H1 (cell line): ENCODE data around the gene TNS2. TPM values are rescaled to one million over a fixed set of nuclear protein-coding genes. Genes with fewer than 3 reads are reported as not detected.

Experiments
- ASH2L ChIP-seq: fragments of 200-600, 300-600 bp; sonication (generic); IDR thresholded peaks from one replicate; pipeline ENCODE4 v1.7.1; 2017; ENCODE audit warnings: low read length
- ATF2 ChIP-seq: IDR thresholded peaks from 2 replicates; pipeline ENCODE4 v1.6.1; 2012; ENCODE audit warnings: low read length, inconsistent platforms
- ATF3 ChIP-seq: IDR thresholded peaks from 2 replicates; pipeline ENCODE4 v1.6.1; 2011; ENCODE audit warnings: low read depth, mild to moderate bottlenecking, low read length; ENCODE audit not compliant: insufficient read depth
- BCL11A ChIP-seq, 2 experiments: IDR thresholded peaks; one replicate each; pipeline ENCODE4 v1.6.1; 2011; ENCODE audit warnings: low read depth in 2 of 2, low read length in 2 of 2, mild to moderate bottlenecking in 2 of 2
- CBX8 ChIP-seq: fragments of 300-800, 300-1000 bp; sonication (generic); IDR thresholded peaks from 2 replicates; pipeline ENCODE4 v1.7.1; 2016; ENCODE audit warnings: low read depth, low read length, borderline replicate concordance
- FOSL1 ChIP-seq: IDR thresholded peaks from 2 replicates; pipeline ENCODE4 v1.6.1; 2011; ENCODE audit warnings: mild to moderate bottlenecking, low read depth, low read length, moderate library complexity; ENCODE audit not compliant: insufficient read depth
- HDAC6 ChIP-seq: IDR thresholded peaks from one replicate; pipeline ENCODE4 v1.7.1; 2012; ENCODE audit warnings: low read depth, mild to moderate bottlenecking, inconsistent platforms, low read length, moderate library complexity
- PHF8 ChIP-seq: fragments of 200-600 bp; sonication (generic); conservative IDR thresholded peaks from 2 replicates; pipeline ENCODE4 v1.7.1; 2012; ENCODE audit warnings: low read depth, mild to moderate bottlenecking, inconsistent platforms, low read length, moderate library complexity
- POLR2AphosphoS5 ChIP-seq: IDR thresholded peaks from 2 replicates; pipeline ENCODE4 v1.6.1; 2011; ENCODE audit warnings: low read depth, low read length
- TBP ChIP-seq: IDR thresholded peaks from 2 replicates; pipeline ENCODE4 v1.6.1; 2011; ENCODE audit warnings: low read depth, low read length, improper control_type of control experiment
- polyA plus RNA-seq, 7 experiments: library from polyadenylated mRNA; depleted of rRNA in 3 of 7; stranded (reverse) in 5 of 7; unstranded in 2 of 7; fragments of >200 nt in 5 of 7; fragments of 200-250 nt in 2 of 7; gene quantifications; 1 replicate in 5 of 7; 2 replicates in 1 of 7; 4 replicates in 1 of 7; pipeline versions ENCODE4 v1.2.1 to v1.2.3, GENCODE V29; 2011 to 2013; ENCODE audit warnings: missing spikeins in 2 of 7, mixed read lengths in 2 of 7
- total RNA-seq: library from RNA; stranded (reverse); fragmentation: NEBNext Ultra II Directional; extraction: Animal tissue kit (Norgen Biotek cat#: 25700); gene quantifications from 2 replicates; pipeline ENCODE4 v1.2.1, GENCODE V29; 2021

The TNS2 gene
- total and polyA plus RNA-seq, 2 of the 8 experiments (the other 6 are each of a cell fraction or from before 2014, with no cell fraction given): 2.8 to 4.7 TPM

- TF ChIP-seq PHF8 (no peak), ATF2 (0 out of 2 replicates have a peak, but pooled peaks have one; percentile 28), POLR2AphosphoS5 (peak; percentile 70), BCL11A (IDR thresholded peaks at IDR 0.05; ENCODE audit: low read depth in 2 of 2, low read length in 2 of 2) (no peak), HDAC6 (no peak), ASH2L (no peak), CBX8 (no peak), ATF3 (no peak), TBP (no peak), FOSL1 (no peak)
Measured at GRCh38 chr12:53042607-53043454, 7.0 kb upstream of the TNS2 start (continued).
